CD4-positive, CD25-positive, alpha-beta regulatory T cell (primary cell): ENCODE data around the gene PILRB. TPM values are rescaled to one million over a fixed set of nuclear protein-coding genes. Genes with fewer than 3 reads are reported as not detected.

Source experiments
- ATAC-seq, 2 donors: fragments of 150-1000 bp; cut with Tn5 transposase; one replicate each; pipeline ENCODE4 v1.10.0; 2021; ENCODE audit warnings: low read depth in 2 of 2, moderate number of reproducible peaks in 2 of 2, moderate library complexity in 1 of 2
- DNase-seq, 3 donors: peaks; one replicate each; pipeline versions ENCODE4 v3.0.0 to v3.0.0-alpha.2; 2012 to 2022; ENCODE audit warnings: mixed read lengths in 1 of 3
- H3K27ac ChIP-seq: one replicate; pipeline ENCODE4 v1.7.0; 2013; ENCODE audit warnings: mild to moderate bottlenecking, low read length; ENCODE audit not compliant: insufficient read depth, poor library complexity, severe bottlenecking
- H3K27me3 ChIP-seq: one replicate; pipeline ENCODE4 v1.7.0; 2013; ENCODE audit warnings: low read length; ENCODE audit not compliant: control insufficient read depth, insufficient read depth
- H3K36me3 ChIP-seq: one replicate; pipeline ENCODE4 v1.7.0; 2013; ENCODE audit warnings: mild to moderate bottlenecking, low read length, moderate library complexity; ENCODE audit not compliant: control insufficient read depth, insufficient read depth
- H3K4me1 ChIP-seq: 2 replicates; pipeline ENCODE4 v1.7.0; 2013; ENCODE audit warnings: mild to moderate bottlenecking, low read length; ENCODE audit not compliant: insufficient read depth, control insufficient read depth, poor library complexity, severe bottlenecking
- H3K4me3 ChIP-seq: one replicate; pipeline ENCODE4 v1.7.0; 2013; ENCODE audit warnings: low read depth, mild to moderate bottlenecking, low read length, moderate library complexity
- H3K9me3 ChIP-seq, 2 experiments: 1 replicate in 1 of 2; 2 replicates in 1 of 2; pipeline ENCODE4 v1.7.0; 2013; ENCODE audit warnings: low read length in 2 of 2, mild to moderate bottlenecking in 1 of 2, moderate library complexity in 1 of 2; ENCODE audit not compliant: control insufficient read depth in 2 of 2
- H3K27ac Mint-ChIP-seq, 3 donors: one replicate each; pipeline ENCODE4 v1.8.0; 2020 to 2022; ENCODE audit warnings: mild to moderate bottlenecking in 3 of 3, mixed read lengths in 3 of 3, moderate library complexity in 2 of 3
- H3K27me3 Mint-ChIP-seq: one replicate; pipeline ENCODE4 v1.8.0; 2022; ENCODE audit warnings: mild to moderate bottlenecking, mixed read lengths
- H3K36me3 Mint-ChIP-seq: one replicate; pipeline ENCODE4 v1.8.0; 2020; ENCODE audit warnings: mixed read lengths
- H3K4me1 Mint-ChIP-seq, 4 donors: one replicate each; pipeline ENCODE4 v1.8.0; 2020 to 2022; ENCODE audit warnings: mixed read lengths in 4 of 4, mild to moderate bottlenecking in 1 of 4
- H3K4me3 Mint-ChIP-seq, 4 donors: one replicate each; pipeline ENCODE4 v1.8.0; 2020 to 2022; ENCODE audit warnings: mild to moderate bottlenecking in 4 of 4, mixed read lengths in 4 of 4, moderate library complexity in 3 of 4
- H3K9me3 Mint-ChIP-seq, 7 donors: one replicate each; pipeline ENCODE4 v1.8.0; 2020 to 2022; ENCODE audit warnings: mixed read lengths in 7 of 7, mild to moderate bottlenecking in 3 of 7, moderate library complexity in 2 of 7
- polyA plus RNA-seq, 4 donors: library from polyadenylated mRNA; unstranded; fragments of 300-500 nt; fragmentation: Illumina TruSeq; gene quantifications; one replicate each; pipeline ENCODE4 v1.2.3, GENCODE V29; 2021
- total RNA-seq: library from RNA; stranded (reverse); gene quantifications from one replicate; pipeline ENCODE4 v1.2.3, GENCODE V29; 2022

The PILRB gene
- total and polyA plus RNA-seq, 5 donors from 2014 or later = 2.1 to 88.0 (median 2.8) TPM

- Mint-ChIP-seq H3K4me1 (peaks cover 0 to 4% (median 0%) of the 10 kb centered on the region in 4 donors), H3K27me3 (peaks cover 18% of the 10 kb centered on the region), H3K27ac (peak overlapping the region in 1 of 3 donors; percentile 75), H3K9me3 (no peaks in the 10 kb centered on the region), H3K36me3 (peaks cover 7% of the 10 kb centered on the region), H3K4me3 (no peak overlapping the region)
- no peaks in the 10 kb centered on the region for H3K36me3 ChIP-seq
- H3K9me3 ChIP-seq = no peaks in the 10 kb centered on the region
- ATAC-seq (no peak), DNase-seq (no peak)
- H3K27ac ChIP-seq = no peak overlapping the region
- H3K4me1 ChIP-seq = no peaks in the 10 kb centered on the region
- H3K4me3 ChIP-seq = no peak overlapping the region
- H3K27me3 ChIP-seq = peaks cover 2% of the 10 kb centered on the region
These were observed 32.5 kb downstream of the PILRB start for GRCh38 chr7:100390286-100391009.

GRCh38 chr7:100393233-100393905 is 35.5 kb downstream of the PILRB start:
- DNase-seq = no peak
- no peaks in the 10 kb centered on the region for H3K9me3 ChIP-seq
- no peak overlapping the region for H3K27ac ChIP-seq

GRCh38 chr7:100394077-100394476 is 36.2 kb downstream of the PILRB start:
- Mint-ChIP-seq H3K9me3 (no peaks in the 10 kb centered on the region), H3K4me1 (peaks cover 9 to 24% (median 13%) of the 10 kb centered on the region in 4 donors), H3K27ac (no peak overlapping the region), H3K36me3 (peaks cover 7% of the 10 kb centered on the region), H3K27me3 (peaks cover 19% of the 10 kb centered on the region), H3K4me3 (no peak overlapping the region)
- peaks cover 12% of the 10 kb centered on the region for H3K4me1 ChIP-seq
- no peak overlapping the region for H3K4me3 ChIP-seq
- no peaks in the 10 kb centered on the region for H3K9me3 ChIP-seq
- no peak for ATAC-seq
- H3K36me3 ChIP-seq = no peaks in the 10 kb centered on the region
- no peak overlapping the region for H3K27ac ChIP-seq
- DNase-seq = no peak
- H3K27me3 ChIP-seq = peaks cover 2% of the 10 kb centered on the region

More at GRCh38 chr7:100393233-100393905, 35.5 kb downstream of the PILRB start:
- Mint-ChIP-seq H3K36me3 (peaks cover 7% of the 10 kb centered on the region), H3K27me3 (peaks cover 19% of the 10 kb centered on the region), H3K9me3 (no peaks in the 10 kb centered on the region), H3K4me3 (no peak overlapping the region), H3K27ac (no peak overlapping the region), H3K4me1 (peaks cover 9 to 21% (median 13%) of the 10 kb centered on the region in 4 donors)
- no peak for ATAC-seq
- H3K4me3 ChIP-seq = no peak overlapping the region
- peaks cover 2% of the 10 kb centered on the region for H3K27me3 ChIP-seq
- H3K4me1 ChIP-seq = peaks cover 12% of the 10 kb centered on the region
- no peaks in the 10 kb centered on the region for H3K36me3 ChIP-seq

GRCh38 chr7:100396421-100396982 is 38.6 kb downstream of the PILRB start:
- DNase-seq = peak in 2 of 3 donors; percentile 58 to 83
- no peaks in the 10 kb centered on the region for H3K9me3 Mint-ChIP-seq

GRCh38 chr7:100397315-100398081 is 39.6 kb downstream of the PILRB start:
- peaks cover 25% of the 10 kb centered on the region for H3K27me3 Mint-ChIP-seq
- H3K36me3 Mint-ChIP-seq = peaks cover 4% of the 10 kb centered on the region
- Histone ChIP-seq H3K27ac (no peak overlapping the region), H3K36me3 (no peaks in the 10 kb centered on the region), H3K4me1 (peaks cover 12% of the 10 kb centered on the region), H3K4me3 (no peak overlapping the region), H3K27me3 (peaks cover 2% of the 10 kb centered on the region), H3K9me3 (no peaks in the 10 kb centered on the region)
- peak overlapping the region in 2 of 4 donors; percentile 77 to 86 for H3K4me3 Mint-ChIP-seq
- DNase-seq (no peak), ATAC-seq (no peak)
- H3K27ac Mint-ChIP-seq = peak overlapping the region in 2 of 3 donors; percentile 43 to 73
- peaks cover 9 to 24% (median 13%) of the 10 kb centered on the region in 4 donors for H3K4me1 Mint-ChIP-seq
- H3K9me3 Mint-ChIP-seq = no peaks in the 10 kb centered on the region

More at GRCh38 chr7:100396421-100396982, 38.6 kb downstream of the PILRB start:
- peak; percentile 83 to 85 for ATAC-seq
- peaks cover 21% of the 10 kb centered on the region for H3K27me3 Mint-ChIP-seq
- H3K4me3 ChIP-seq = peak overlapping the region; percentile 75
- H3K4me1 ChIP-seq = peaks cover 12% of the 10 kb centered on the region
- peak overlapping the region; percentile 29 to 86 (median 80) for H3K4me3 Mint-ChIP-seq
- no peaks in the 10 kb centered on the region for H3K9me3 ChIP-seq
- peaks cover 2% of the 10 kb centered on the region for H3K27me3 ChIP-seq
- H3K36me3 Mint-ChIP-seq = peaks cover 4% of the 10 kb centered on the region
- peak overlapping the region; percentile 84 to 92 (median 86) for H3K27ac Mint-ChIP-seq
- H3K36me3 ChIP-seq = no peaks in the 10 kb centered on the region
- H3K27ac ChIP-seq = no peak overlapping the region
- peaks cover 9 to 24% (median 13%) of the 10 kb centered on the region in 4 donors for H3K4me1 Mint-ChIP-seq

DNA sequence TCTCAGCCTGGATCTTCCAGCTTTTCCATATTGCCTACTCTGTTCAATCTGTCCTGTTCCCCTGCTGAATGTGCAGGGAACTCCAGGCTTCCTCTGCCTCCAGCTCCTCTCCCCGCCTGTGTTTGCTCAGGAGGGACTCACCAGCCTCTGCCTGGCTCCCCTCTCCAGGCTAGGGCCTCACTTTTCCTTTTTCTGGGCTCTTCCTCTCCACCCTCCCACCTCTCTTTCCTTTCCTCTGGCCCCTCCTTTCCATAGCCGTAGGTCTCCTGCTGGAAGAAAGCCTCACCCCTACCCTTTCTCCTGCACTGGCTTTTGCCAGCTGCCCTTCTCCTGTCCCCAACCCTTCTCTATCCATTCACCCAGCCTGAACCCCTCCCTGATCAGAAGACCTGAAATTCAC is 40.3 kb downstream of the PILRB start:
- Mint-ChIP-seq H3K4me1 (peaks cover 9 to 24% (median 13%) of the 10 kb centered on the region in 4 donors), H3K4me3 (no peak overlapping the region), H3K9me3 (no peaks in the 10 kb centered on the region), H3K27ac (peak overlapping the region in 2 of 3 donors; percentile 73 to 76), H3K27me3 (peaks cover 23% of the 10 kb centered on the region), H3K36me3 (peaks cover 4% of the 10 kb centered on the region)
- no peak overlapping the region for H3K4me3 ChIP-seq
- ATAC-seq (no peak), DNase-seq (no peak)
- no peaks in the 10 kb centered on the region for H3K9me3 ChIP-seq
- no peak overlapping the region for H3K27ac ChIP-seq
- H3K36me3 ChIP-seq = no peaks in the 10 kb centered on the region
- H3K27me3 ChIP-seq = peaks cover 2% of the 10 kb centered on the region
- H3K4me1 ChIP-seq = peaks cover 12% of the 10 kb centered on the region

DNA sequence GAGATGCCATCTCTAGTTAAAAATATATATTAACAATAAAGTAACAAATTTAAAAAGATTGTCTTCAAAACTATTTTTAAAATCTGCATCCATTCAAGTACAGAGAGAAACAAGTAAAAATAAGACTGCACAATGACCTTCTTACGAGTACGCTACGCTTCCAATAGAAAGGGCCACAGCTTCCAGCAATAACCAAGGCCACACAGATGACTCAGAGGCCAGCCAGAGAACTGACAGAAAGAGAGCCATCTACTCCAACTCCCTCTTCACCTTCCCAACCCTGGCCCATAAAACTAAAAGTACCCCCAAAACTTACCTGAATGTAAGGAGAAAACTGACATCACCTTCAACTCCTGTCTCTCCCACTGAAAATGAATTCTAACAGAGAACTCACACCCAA is 42.1 kb downstream of the PILRB start:
- H3K27me3 Mint-ChIP-seq = peaks cover 27% of the 10 kb centered on the region
- peak overlapping the region in 2 of 3 donors; percentile 8 to 18 for H3K27ac Mint-ChIP-seq
- no peaks in the 10 kb centered on the region for H3K9me3 Mint-ChIP-seq
- Histone ChIP-seq H3K4me1 (peaks cover 12% of the 10 kb centered on the region), H3K27me3 (no peaks in the 10 kb centered on the region), H3K9me3 (no peaks in the 10 kb centered on the region), H3K27ac (no peak overlapping the region), H3K4me3 (no peak overlapping the region), H3K36me3 (no peaks in the 10 kb centered on the region)
- DNase-seq (no peak), ATAC-seq (no peak)
- H3K4me1 Mint-ChIP-seq = peaks cover 9 to 24% (median 13%) of the 10 kb centered on the region in 4 donors
- H3K4me3 Mint-ChIP-seq = no peak overlapping the region
- H3K36me3 Mint-ChIP-seq = peaks cover 9% of the 10 kb centered on the region
